SJSA1 (cell line): ENCODE data around the gene DAAM2. TPM values are rescaled to one million over a fixed set of nuclear protein-coding genes. Genes with fewer than 3 reads are reported as not detected.

ENCODE experiments used
- DNase-seq, 2 experiments: peaks; one replicate each; pipeline ENCODE4 v3.0.0-alpha.2; 2015 to 2020; ENCODE audit warnings: low spot score in 2 of 2, low read depth in 1 of 2
- H3K27ac ChIP-seq: fragments of 250-450 bp; sonication (Bioruptor Pico); 2 replicates; pipeline ENCODE4 v1.5.1; 2020; ENCODE audit warnings: mild to moderate bottlenecking, moderate library complexity
- H3K27me3 ChIP-seq: fragments of 250-450 bp; sonication (Bioruptor Pico); replicated peaks from 2 replicates; pipeline ENCODE4 v1.5.1; 2020; ENCODE audit warnings: mild to moderate bottlenecking, moderate library complexity
- H3K36me3 ChIP-seq: fragments of 250-450 bp; sonication (Bioruptor Pico); 2 replicates; pipeline ENCODE4 v1.5.1; 2020; ENCODE audit warnings: mild to moderate bottlenecking
- H3K4me1 ChIP-seq: fragments of 250-450 bp; sonication (Bioruptor Pico); replicated peaks from 2 replicates; pipeline ENCODE4 v1.6.1; 2021; ENCODE audit warnings: mild to moderate bottlenecking
- H3K4me3 ChIP-seq: fragments of 250-450 bp; sonication (Bioruptor Pico); 2 replicates; pipeline ENCODE4 v1.5.1; 2020; ENCODE audit warnings: mild to moderate bottlenecking
- H3K9me3 ChIP-seq: fragments of 250-450 bp; sonication (Bioruptor Pico); replicated peaks from 2 replicates; pipeline ENCODE4 v1.5.1; 2020; ENCODE audit warnings: mild to moderate bottlenecking
- total RNA-seq: library from RNA; depleted of rRNA; stranded (reverse); fragments of >200 nt; shearing (Covaris generic); gene quantifications from 2 replicates; pipeline ENCODE4 v1.2.3, GENCODE V29; 2014

DAAM2 gene
- total RNA-seq, 1 experiment from 2014 or later = 0.29 TPM

GRCh38 chr6:39851331-39851730, 59.2 kb downstream of the DAAM2 start:
- H3K27me3 ChIP-seq = no peaks in the 10 kb centered on the region
- H3K4me1 ChIP-seq = no peaks in the 10 kb centered on the region
- DNase-seq = no peak
- H3K36me3 ChIP-seq = no peaks in the 10 kb centered on the region
- no peak overlapping the region for H3K4me3 ChIP-seq
- no peak overlapping the region for H3K27ac ChIP-seq
- H3K9me3 ChIP-seq = no peaks in the 10 kb centered on the region

GRCh38 chr6:39852324-39852723, 60.1 kb downstream of the DAAM2 start:
- no peak overlapping the region for H3K4me3 ChIP-seq

GRCh38 chr6:39853604-39854003, 61.4 kb downstream of the DAAM2 start:
- no peak overlapping the region for H3K4me3 ChIP-seq
- no peaks in the 10 kb centered on the region for H3K4me1 ChIP-seq
- no peak overlapping the region for H3K27ac ChIP-seq

More at GRCh38 chr6:39852324-39852723, 60.1 kb downstream of the DAAM2 start:
- Histone ChIP-seq H3K27ac (no peak overlapping the region), H3K36me3 (no peaks in the 10 kb centered on the region), H3K9me3 (no peaks in the 10 kb centered on the region), H3K27me3 (no peaks in the 10 kb centered on the region), H3K4me1 (no peaks in the 10 kb centered on the region)
- no peak for DNase-seq

GRCh38 chr6:39855356-39855995, 63.3 kb downstream of the DAAM2 start:
- Histone ChIP-seq H3K4me1 (no peaks in the 10 kb centered on the region), H3K9me3 (no peaks in the 10 kb centered on the region), H3K4me3 (no peak overlapping the region), H3K36me3 (no peaks in the 10 kb centered on the region), H3K27me3 (no peaks in the 10 kb centered on the region), H3K27ac (no peak overlapping the region)
- DNase-seq = no peak

More at GRCh38 chr6:39853604-39854003, 61.4 kb downstream of the DAAM2 start:
- no peaks in the 10 kb centered on the region for H3K9me3 ChIP-seq
- no peaks in the 10 kb centered on the region for H3K36me3 ChIP-seq
- no peaks in the 10 kb centered on the region for H3K27me3 ChIP-seq
- no peak for DNase-seq

GRCh38 chr6:39859025-39859424, 66.8 kb downstream of the DAAM2 start:
- H3K36me3 ChIP-seq = no peaks in the 10 kb centered on the region
- H3K4me3 ChIP-seq = no peak overlapping the region
- no peaks in the 10 kb centered on the region for H3K4me1 ChIP-seq
- DNase-seq = no peak
- H3K27ac ChIP-seq = no peak overlapping the region
- no peaks in the 10 kb centered on the region for H3K9me3 ChIP-seq
- no peaks in the 10 kb centered on the region for H3K27me3 ChIP-seq

- Histone ChIP-seq H3K27me3 (no peaks in the 10 kb centered on the region), H3K9me3 (no peaks in the 10 kb centered on the region), H3K27ac (no peak overlapping the region), H3K4me3 (no peak overlapping the region), H3K36me3 (no peaks in the 10 kb centered on the region), H3K4me1 (no peaks in the 10 kb centered on the region)
- DNase-seq = no peak
Observed at GRCh38 chr6:39861663-39862062, 69.5 kb downstream of the DAAM2 start.

- DNase-seq = peak; percentile 62 to 87
- no peaks in the 10 kb centered on the region; the same call in 1 of the 2 replicates for H3K27me3 ChIP-seq
- H3K4me3 ChIP-seq = no peak overlapping the region
- no peaks in the 10 kb centered on the region for H3K36me3 ChIP-seq
- H3K27ac ChIP-seq = no peak overlapping the region
- no peaks in the 10 kb centered on the region for H3K4me1 ChIP-seq
- no peaks in the 10 kb centered on the region for H3K9me3 ChIP-seq
Observed at GRCh38 chr6:39865011-39865888, 73.1 kb downstream of the DAAM2 start.

GRCh38 chr6:39867592-39867991, 75.4 kb downstream of the DAAM2 start:
- Histone ChIP-seq H3K27ac (no peak overlapping the region), H3K4me1 (no peaks in the 10 kb centered on the region), H3K4me3 (no peak overlapping the region), H3K36me3 (no peaks in the 10 kb centered on the region), H3K27me3 (no peaks in the 10 kb centered on the region; the same call in 1 of the 2 replicates), H3K9me3 (no peaks in the 10 kb centered on the region)
- DNase-seq = no peak

GRCh38 chr6:39870950-39871349, 78.8 kb downstream of the DAAM2 start:
- no peak for DNase-seq
- no peaks in the 10 kb centered on the region; the same call in 1 of the 2 replicates for H3K27me3 ChIP-seq
- H3K4me3 ChIP-seq = no peak overlapping the region
- no peaks in the 10 kb centered on the region for H3K4me1 ChIP-seq
- H3K27ac ChIP-seq = no peak overlapping the region
- no peaks in the 10 kb centered on the region for H3K36me3 ChIP-seq
- H3K9me3 ChIP-seq = no peaks in the 10 kb centered on the region

GRCh38 chr6:39873439-39873838, 81.3 kb downstream of the DAAM2 start:
- Histone ChIP-seq H3K36me3 (no peaks in the 10 kb centered on the region), H3K4me1 (no peaks in the 10 kb centered on the region), H3K27ac (no peak overlapping the region), H3K27me3 (no peaks in the 10 kb centered on the region), H3K9me3 (no peaks in the 10 kb centered on the region), H3K4me3 (no peak overlapping the region)
- DNase-seq = no peak

- H3K4me1 ChIP-seq = no peaks in the 10 kb centered on the region
- H3K9me3 ChIP-seq = no peaks in the 10 kb centered on the region
- H3K36me3 ChIP-seq = no peaks in the 10 kb centered on the region
- H3K27me3 ChIP-seq = no peaks in the 10 kb centered on the region
- H3K27ac ChIP-seq = no peak overlapping the region
- no peak overlapping the region for H3K4me3 ChIP-seq
- DNase-seq = no peak
Observed at GRCh38 chr6:39876111-39876510, 83.9 kb downstream of the DAAM2 start.

- no peak overlapping the region for H3K4me3 ChIP-seq
- H3K27ac ChIP-seq = no peak overlapping the region
- H3K36me3 ChIP-seq = no peaks in the 10 kb centered on the region
- H3K9me3 ChIP-seq = no peaks in the 10 kb centered on the region
- no peaks in the 10 kb centered on the region for H3K27me3 ChIP-seq
- DNase-seq = no peak
- H3K4me1 ChIP-seq = peaks cover 3% of the 10 kb centered on the region
Observed at GRCh38 chr6:39876826-39877225, 84.7 kb downstream of the DAAM2 start.

- Histone ChIP-seq H3K4me1 (peaks cover 24% of the 10 kb centered on the region), H3K4me3 (no peak overlapping the region), H3K9me3 (no peaks in the 10 kb centered on the region), H3K36me3 (no peaks in the 10 kb centered on the region), H3K27me3 (no peaks in the 10 kb centered on the region), H3K27ac (no peak overlapping the region)
- no peak for DNase-seq
Observed at GRCh38 chr6:39879535-39879934, 87.4 kb downstream of the DAAM2 start.

- H3K4me3 ChIP-seq = no peak overlapping the region
- H3K27me3 ChIP-seq = no peaks in the 10 kb centered on the region
- H3K36me3 ChIP-seq = no peaks in the 10 kb centered on the region
- H3K27ac ChIP-seq = no peak overlapping the region
- H3K4me1 ChIP-seq = peaks cover 31% of the 10 kb centered on the region
- DNase-seq = no peak
- no peaks in the 10 kb centered on the region for H3K9me3 ChIP-seq
Observed at GRCh38 chr6:39880594-39880993, 88.4 kb downstream of the DAAM2 start.
